ENCODE data around the gene MEGF6.
A peak's percentile ranks its signal among the peaks of the same experiment; 100 is the strongest.

The MEGF6 gene

DNA sequence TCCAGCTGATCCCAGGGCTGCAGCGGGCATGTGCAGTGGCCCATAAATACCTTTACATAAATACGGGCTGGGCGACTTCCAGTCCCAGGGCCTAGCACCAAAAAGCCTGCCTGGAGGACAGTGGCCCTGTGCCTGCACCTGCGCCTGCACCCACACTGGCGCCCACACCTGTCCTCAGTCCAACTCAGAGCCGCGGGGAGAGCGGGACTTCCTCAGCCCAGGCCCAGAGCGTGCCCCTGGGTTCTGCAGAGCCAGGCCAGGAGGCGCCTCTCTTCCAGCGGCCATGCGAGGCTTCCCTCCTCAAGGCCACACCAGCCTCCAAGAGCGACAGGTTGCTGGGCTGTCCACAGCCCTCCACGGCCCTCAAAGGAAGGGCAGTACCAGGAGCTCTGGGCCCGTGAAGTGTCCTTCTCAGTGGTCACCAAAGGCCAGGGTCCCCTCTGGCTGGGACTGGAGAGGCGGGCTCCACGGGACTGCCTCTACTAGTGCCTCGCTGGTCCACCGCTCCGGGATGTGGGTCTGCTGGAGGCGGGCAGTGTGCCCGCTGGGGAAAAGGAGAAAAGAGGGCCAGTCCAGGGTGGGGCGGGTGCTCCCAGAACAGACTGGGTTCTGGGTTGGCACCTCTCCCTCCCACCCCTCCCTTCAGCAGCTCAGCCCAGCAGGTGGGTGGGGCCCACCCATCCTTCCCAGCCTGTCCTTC is 121.1 kb downstream of the MEGF6 start:
- DNase-seq (ENCODE audit: low read depth in 1 of 2, low spot score in 1 of 2): no peak

DNA sequence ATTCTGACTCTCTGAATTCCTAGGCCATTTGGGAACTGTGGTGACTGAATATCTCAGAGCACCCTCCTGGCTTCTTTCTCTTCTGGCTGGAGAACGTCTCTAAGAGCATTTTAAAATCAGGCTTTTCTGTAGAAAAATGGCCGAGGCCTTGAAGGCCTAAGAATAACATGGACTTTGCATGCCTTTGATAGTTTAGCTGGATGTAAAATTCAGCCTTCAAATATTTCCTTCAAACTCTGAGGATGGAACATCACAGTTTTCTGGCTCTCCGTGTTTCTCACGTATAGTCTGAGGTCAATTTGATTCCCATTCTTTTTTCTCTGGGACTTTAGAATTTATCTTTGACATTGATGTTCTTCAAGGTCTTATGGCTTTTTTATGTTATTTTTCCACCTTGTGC is 122.9 kb downstream of the MEGF6 start:
- no peak for DNase-seq (ENCODE audit: low read depth in 1 of 2, low spot score in 1 of 2)

DNA sequence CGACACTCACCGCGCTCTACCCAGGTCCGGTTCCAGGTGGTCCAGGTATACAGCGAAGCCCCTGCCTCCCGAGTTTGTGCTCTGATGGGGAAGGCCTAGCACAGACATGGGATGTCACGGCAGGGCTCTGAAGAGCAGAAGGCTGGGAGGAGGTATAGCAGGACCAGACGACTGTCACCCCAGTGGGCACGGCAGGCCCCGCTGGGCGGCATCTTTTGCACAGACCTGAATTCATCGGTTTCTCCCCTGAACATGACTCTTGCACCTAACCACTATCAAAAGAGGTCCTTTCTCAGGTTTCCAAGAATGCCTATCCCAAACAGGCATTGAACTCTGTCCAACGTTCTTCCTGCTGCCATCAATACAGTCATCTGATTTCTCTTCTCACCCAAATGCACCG is 126.3 kb downstream of the MEGF6 start:
- no peak for DNase-seq (ENCODE audit: low read depth in 1 of 2, low spot score in 1 of 2)

DNA sequence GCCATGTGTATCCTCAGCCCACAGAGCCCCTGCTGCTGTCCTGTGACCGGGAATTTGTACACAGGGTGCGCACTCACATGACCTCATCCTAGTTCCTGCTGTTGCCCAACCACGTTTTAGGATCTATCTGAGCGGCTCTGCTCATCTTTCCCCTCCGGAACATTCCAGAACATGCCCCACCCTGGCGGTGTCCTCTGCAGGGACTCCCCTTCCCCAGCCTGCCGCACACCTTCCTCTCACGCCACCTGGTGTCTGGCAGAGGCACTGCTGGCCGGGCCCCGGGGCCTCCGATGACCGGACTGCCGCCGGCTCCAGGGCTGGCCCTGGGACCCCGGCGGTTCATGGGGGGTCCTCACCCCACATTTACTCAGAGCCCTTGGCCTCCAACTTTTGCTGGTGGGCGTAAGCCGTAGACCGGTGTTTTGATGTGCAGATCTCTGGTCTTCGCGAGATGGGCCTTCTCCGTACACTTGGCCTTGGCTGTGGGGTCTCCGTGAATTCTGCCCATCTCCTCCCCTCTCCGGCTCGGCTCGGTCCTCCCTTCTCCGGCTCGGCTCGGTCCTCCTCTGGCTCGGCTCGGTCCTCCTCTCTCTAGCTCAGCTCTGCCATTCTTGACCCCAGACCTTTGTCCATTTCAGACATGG is 127.4 kb downstream of the MEGF6 start:
- DNase-seq (ENCODE audit: low read depth in 1 of 2, low spot score in 1 of 2): peak in 1 of 2 donors; percentile 20

DNA sequence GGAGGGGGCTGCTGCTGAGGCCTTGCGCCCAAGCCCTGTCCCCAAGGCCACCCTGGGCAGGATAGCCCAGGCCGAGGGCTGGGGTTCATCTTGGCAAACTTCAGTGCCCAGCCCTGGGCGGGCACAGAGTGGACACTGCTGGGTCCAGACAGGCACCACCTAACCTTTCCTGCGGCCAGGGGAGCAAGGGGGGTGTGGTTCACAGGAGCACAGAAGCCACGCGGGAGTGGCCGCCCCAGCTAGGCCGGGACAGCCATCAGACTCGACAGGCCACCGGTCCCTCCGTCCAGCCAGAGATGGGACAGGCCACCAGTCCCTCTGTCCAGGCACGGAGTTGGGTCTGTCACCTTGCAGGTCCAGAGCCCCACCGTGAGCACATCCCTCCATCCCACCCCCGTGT is 127.9 kb downstream of the MEGF6 start:
- no peak for DNase-seq (ENCODE audit: low read depth in 1 of 2, low spot score in 1 of 2)

DNA sequence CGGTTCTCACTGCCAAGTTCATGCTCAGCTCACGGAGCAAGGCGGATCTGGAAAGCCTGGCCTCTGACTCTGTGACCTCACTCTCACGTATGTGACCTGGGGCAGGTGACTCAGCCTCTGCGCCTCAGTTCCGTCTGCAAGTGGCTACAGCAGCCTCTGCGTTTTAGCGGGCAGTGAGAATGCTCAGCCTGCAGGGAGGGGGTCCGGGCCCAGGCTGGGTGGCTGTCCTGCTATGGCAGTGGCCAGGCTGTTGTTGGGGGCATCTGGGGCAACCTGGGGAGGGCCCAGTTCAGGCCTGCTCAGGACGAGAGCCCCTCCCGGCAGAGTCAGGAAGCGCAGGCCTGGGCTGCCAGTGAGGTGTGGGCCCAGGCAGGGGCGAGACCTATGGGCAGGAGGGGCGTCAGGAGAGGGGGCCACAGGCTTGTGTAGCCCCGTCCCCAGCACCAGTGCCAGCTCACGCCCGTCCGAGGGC is 128.9 kb downstream of the MEGF6 start:
- no peak for DNase-seq (ENCODE audit: low read depth in 1 of 2, low spot score in 1 of 2)

DNA sequence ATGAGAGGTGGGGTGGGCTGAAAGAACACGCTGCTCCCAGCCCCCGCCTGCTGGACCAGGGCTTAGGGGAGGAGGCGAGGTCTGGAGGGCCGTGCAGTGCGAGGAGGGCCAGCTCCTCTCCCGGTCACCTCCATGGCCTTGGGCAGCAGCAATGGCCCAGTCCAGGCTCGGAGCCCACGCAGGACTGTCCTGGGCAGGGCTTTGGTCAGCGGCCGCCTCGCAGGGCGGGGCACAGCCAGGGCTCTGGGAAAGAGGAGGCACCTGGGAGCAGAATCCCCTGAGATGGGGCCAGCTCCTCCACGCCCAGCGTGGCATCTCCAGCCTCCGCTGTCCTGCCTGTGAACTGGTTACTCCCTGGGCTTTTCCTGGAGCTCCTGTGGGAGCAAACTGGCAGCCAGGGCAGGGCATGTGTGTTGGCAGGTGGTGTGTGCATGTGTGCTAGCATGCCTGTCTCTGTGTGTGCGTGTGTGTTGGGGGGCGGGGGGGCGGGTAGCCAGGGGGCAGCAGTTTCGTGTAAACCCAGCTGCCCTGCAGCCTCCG is 129.4 kb downstream of the MEGF6 start:
- DNase-seq (ENCODE audit: low read depth in 1 of 2, low spot score in 1 of 2): no peak

DNA sequence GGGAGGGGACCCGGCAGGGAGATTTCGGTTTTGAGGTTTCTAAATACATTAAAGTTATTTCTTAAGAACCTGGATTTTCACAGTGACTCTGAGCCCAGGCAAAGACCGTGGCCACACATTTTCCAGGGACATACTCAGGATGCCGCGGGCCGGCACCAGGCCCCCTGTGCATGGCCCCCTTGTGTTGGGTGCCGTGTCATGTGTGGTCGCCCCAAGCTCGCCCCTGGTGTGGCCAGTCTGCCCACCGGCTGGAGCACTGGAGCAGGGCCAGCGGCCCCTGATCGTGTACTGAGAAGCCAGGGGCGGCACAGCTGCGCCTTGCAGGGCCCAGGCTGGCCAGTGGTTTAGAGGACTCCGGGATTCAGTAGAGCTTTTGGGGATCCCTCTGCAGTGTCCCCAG is 130.3 kb downstream of the MEGF6 start:
- DNase-seq (ENCODE audit: low read depth in 1 of 2, low spot score in 1 of 2): no peak

DNA sequence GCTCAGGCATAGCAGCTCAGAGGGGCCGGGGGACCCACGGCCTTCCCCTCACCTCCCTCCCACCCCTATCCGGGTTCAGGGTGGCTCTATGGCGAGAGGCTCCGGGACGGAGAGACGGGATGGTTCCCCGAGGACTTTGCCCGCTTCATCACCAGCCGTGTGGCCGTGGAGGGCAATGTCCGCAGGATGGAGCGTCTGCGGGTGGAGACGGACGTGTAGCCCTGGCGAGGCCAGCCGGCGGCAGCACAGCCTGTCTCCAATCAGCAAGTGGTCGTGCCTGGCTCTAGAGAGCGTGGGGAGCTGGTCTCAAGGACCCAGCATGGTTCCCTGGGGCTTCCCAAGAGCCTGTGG is 131.0 kb downstream of the MEGF6 start:
- no peak for DNase-seq (ENCODE audit: low read depth in 1 of 2, low spot score in 1 of 2)

DNA sequence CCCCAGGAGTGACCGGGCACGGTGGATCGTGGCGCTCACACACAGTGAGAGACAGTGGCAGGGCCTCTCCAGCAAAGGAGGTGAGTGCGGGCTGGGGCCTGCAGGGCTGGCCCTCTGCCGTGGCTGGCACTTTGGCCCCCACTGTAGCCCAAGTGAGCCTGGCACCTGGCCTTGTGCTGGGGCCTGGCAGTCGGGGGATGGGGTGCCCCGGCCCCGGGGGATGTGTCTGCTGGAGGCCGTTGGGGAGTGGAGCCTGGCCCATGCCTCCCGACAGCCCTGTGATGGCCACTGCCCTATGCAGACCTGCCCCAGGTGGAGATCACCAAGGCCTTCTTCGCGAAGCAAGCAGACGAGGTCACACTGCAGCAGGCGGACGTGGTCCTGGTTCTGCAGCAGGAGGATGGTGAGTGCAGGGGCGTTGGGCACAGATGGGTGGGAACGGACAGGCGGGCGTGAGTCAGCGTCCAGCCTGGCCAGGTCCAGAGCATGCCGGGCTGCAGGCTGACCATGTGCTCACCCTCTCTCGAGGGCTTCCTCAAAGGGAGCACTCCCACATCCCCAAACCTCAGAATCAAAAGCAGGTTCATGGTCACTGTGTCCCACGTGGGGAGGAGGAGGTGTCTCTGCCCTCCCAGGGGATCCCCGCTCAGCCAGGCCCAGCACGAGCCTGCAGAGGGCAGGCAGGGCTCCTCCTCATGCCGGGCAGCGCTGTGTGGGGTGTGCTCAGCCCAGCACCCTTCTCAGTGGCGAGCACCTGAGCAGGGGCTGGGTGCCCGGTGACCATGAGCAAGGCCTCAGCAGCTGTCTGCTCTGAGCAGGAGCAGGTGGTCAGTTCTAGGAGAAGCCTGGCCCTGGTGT is 131.6 kb downstream of the MEGF6 start:
- DNase-seq (ENCODE audit: low read depth in 1 of 2, low spot score in 1 of 2): no peak

DNA sequence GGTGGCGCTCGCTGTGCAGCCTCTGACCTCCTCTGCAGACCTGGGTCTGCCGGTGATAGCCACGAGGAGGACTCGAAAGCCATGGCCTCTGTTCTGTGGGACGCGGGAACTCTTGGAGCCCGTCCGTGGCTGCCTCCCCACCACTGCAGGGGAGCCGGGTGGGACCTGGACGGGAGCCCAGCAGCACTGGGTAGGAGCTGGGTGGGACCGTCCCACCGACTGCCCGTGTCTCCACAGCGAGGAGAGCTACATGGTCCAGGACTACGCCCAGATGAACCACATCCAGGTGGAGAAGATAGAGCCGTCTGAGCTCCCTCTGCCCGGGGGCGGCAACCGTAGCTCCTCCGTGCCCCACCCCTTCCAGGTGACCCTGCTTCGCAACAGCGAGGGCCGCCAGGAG is 133.1 kb downstream of the MEGF6 start:
- DNase-seq (ENCODE audit: low read depth in 1 of 2, low spot score in 1 of 2): no peak

DNA sequence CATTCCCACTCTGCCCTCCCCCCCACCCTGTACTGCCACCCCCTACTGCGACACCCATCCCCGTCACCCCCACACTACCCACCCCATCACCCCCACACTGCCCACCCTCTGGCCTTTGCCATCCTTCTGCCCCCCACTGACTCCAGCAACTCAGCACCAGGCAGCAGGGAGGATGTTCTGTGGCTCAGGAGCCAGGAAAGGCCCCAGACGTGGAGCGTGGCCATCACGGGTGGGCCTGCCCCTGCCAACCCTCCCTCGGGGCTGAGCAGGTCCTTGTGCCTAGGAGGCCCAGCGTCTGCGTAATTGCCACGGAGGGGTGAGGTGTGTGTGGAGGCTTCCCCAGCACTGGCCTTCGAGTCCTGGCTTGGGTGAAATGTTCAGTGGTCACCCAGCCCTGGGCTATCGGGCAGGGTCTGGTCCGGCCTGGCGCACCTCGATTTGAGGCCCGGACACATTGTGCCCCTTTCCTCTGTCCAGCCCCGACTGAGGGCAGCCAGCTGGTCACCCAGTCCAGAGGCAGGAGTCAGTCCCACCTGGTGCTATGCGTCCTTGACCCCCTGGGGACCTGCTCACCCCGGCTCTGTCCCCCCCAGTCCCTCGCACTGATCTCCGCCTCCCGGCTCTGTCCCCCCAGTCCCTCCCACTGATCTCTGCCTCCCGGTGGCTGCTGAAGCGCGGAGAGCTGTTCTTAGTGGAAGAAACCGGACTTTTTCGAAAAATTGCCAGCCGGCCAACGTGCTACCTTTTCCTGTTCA is 133.9 kb downstream of the MEGF6 start:
- DNase-seq (ENCODE audit: low read depth in 1 of 2, low spot score in 1 of 2): no peak

DNA sequence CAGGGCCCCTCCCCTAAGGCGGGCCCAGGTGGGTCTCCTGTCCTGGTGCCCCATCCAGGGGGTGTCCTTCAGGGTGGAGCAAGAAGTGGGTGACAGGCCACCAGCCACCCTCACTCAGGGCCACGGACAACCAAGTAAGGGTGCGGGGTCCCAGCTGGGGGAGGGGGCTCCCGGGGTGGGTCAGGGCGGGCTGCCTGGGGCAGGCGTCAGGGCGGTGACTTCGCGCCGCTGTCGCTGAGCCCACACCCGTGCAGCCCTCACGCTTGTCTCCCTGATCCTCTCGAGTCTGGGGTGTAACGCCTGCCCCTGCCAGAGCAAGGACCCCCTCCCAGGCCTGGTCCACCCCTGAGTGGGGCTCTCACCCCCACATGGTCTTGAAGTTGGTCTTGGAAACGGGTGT is 134.6 kb downstream of the MEGF6 start:
- no peak for DNase-seq (ENCODE audit: low read depth in 1 of 2, low spot score in 1 of 2)

DNA sequence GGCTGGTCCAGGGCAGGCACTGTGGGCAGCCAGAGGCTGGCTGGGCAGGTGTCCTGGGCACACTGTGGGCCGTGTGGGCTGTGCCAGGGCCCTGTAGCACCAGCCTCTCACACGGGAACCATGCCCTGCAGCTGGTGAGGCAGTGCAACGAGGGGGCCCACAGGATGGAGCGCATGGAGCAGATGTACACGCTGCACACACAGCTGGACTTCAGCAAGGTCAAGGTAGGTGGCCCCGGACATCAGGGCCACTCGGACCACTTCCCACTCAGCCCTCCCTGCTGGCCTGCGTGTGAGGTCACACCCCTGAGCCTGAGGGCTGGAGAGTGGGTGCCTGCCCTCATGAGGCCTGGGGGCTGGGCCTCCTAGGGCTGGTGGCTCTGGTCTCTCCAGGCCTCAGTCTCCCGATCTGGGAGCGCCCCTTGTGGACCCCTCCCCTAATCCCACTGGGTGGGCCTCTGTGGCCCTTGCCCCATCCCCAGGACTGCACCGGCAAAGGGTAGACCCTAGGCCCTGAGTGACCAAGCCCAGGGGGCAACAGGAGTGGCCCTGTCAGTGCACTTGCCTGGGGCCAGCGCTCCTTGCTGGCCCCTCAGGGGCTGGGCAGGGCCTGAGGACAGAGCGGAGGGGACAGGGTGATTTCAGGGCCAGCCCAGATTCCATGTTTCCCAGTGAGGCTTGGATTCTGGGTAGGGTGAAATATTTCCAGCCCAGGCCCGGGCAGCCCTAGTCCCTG is 135.3 kb downstream of the MEGF6 start:
- no peak for DNase-seq (ENCODE audit: low read depth in 1 of 2, low spot score in 1 of 2)

DNA sequence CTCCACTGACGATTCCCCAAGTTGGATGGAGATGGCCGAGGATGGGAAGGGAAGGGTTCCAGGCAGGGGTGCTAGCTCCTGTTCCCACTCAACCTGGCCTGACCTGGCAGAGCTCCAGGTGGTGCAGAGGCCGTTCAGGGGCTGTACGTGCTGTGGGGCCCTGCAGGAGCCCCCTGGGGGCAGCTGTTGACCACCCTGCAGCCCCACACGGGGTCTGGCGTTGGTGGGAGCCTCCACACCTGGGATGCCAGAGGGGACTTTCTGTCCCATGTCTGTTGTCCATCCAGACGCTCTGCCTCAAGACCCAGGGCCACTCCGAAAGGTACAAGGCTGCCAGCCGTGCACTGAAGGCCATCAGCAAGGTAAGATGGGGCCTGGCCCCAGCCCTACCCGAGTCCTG is 136.9 kb downstream of the MEGF6 start:
- no peak for DNase-seq (ENCODE audit: low read depth in 1 of 2, low spot score in 1 of 2)

DNA sequence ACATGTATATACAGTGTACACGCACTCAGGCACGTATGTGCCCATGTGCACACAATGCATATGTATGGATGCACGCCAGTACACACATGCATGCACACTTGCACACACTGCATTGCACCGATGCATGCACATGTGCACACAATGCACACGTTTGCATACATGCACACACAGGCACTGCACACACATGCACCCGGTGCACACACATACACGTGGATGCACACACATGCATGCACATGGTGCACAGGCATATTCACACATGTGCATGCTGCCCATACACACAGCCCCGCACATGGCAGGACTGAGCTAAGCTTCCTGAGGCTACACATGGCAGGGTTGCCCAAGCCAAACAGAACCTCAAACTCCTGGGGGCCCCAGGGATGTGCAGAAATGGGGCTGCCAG is 137.3 kb downstream of the MEGF6 start:
- no peak for DNase-seq (ENCODE audit: low read depth in 1 of 2, low spot score in 1 of 2)

DNA sequence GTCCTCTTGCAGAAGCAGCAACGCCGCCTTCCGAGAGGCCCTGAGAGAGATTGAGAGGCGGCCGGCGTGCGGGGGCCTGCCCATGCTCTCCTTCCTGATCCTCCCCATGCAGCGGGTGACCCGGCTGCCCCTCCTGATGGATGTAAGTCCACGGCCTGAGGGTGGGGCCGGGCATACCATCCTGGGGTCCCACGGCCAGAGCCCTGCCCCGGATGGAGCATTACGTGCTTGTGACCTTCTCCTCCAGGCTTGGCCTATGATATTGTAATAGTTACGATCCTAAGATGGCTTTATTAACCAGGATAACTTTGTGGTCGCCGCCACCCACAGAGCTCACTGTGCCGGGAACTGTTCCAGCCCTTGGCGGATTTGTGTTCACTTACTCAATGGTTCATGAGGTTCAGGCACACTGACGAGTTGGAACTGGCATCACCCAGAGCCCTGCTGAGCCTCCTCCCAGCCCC is 137.9 kb downstream of the MEGF6 start:
- no peak for DNase-seq (ENCODE audit: low read depth in 1 of 2, low spot score in 1 of 2)

DNA sequence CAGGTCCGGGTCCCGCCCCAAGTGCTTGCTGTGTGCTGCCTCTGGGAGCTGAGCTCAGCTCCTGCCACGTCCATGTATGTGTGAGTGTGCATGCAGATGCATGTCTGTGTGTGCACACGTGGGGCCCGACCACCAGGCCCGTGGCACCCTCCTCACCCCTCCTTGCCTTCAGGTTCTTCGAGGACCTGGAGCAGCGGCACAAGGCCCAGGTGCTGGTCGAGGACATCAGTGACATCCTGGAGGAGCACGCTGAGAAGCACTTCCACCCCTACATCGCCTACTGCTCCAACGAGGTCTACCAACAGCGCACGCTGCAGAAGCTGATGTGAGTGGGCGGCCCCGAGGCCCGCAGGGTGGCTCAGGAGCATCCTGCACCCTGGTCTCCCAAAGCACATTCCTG is 138.4 kb downstream of the MEGF6 start:
- DNase-seq (ENCODE audit: low read depth in 1 of 2, low spot score in 1 of 2): no peak

DNA sequence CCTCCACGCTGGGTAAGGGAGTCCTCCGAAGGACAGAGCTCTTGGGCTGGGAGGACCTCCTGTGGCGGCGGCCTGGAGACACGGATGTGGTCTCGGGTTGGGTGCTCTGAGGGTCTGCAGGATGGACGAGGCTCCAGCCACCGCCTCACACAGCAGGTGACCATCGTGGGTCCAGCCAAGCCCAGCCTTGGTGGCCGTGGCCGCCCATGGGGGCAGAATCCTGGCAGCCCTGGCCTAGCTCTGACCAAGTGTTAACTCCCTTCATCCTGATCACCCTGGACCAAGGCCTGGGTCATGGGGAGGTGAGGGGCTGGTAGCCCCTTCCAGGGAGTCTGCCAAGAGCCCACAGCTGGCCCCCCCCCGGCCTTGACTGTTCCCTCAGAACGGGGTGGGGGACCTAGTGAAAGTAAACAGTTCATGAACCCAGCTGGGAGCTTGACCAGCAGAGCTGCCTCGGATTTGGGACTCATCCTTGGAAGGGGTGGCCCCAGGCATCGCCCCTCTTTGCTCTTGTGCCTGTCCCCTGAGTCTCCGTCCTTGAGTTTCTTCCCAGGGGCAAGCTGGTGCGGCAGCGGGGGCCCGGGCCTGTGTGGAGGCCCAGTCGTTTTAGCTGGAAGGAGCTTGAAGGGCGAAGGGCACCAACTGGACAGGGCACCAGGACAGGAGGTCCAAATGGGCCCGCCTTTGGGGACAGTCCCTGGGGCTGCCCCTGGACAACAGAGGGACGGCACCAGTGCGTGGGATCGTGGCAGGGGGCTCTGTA is 139.0 kb downstream of the MEGF6 start:
- no peak for DNase-seq (ENCODE audit: low read depth in 1 of 2, low spot score in 1 of 2)

Measured in activated CD4-positive, alpha-beta T cell treated with anti-CD3 and anti-CD28 coated beads, Interleukin-2, amount 50 U/mL, for 24 hours (primary cell).